Trophoblast cell (in vitro differentiated cells and primary cell): Measurements from ENCODE around the gene CST7.

Source experiments
- DNase-seq, 2 donors: peaks; one replicate each; pipeline ENCODE4 v3.0.0-alpha.2; 2016
- H2AFZ ChIP-seq: 2 replicates; pipeline ENCODE4 v1.6.1; 2013; ENCODE audit warnings: low read length, moderate library complexity, mild to moderate bottlenecking; ENCODE audit not compliant: insufficient read depth, poor library complexity
- H2AK5ac ChIP-seq: 2 replicates; pipeline ENCODE4 v1.6.1; 2013; ENCODE audit warnings: mild to moderate bottlenecking, low read length
- H2BK120ac ChIP-seq: 2 replicates; pipeline ENCODE4 v1.6.1; 2013; ENCODE audit warnings: low read length, mild to moderate bottlenecking, moderate library complexity; ENCODE audit not compliant: insufficient read depth, poor library complexity
- H2BK12ac ChIP-seq: 2 replicates; pipeline ENCODE4 v1.6.1; 2013; ENCODE audit warnings: mild to moderate bottlenecking, low read length, moderate library complexity
- H2BK5ac ChIP-seq: 2 replicates; pipeline ENCODE4 v1.6.1; 2013; ENCODE audit warnings: low read length, low read depth, moderate library complexity, mild to moderate bottlenecking; ENCODE audit not compliant: poor library complexity
- H3K14ac ChIP-seq: 2 replicates; pipeline ENCODE4 v1.6.1; 2013; ENCODE audit warnings: mild to moderate bottlenecking, low read length
- H3K18ac ChIP-seq: 2 replicates; pipeline ENCODE4 v1.6.1; 2013; ENCODE audit warnings: mild to moderate bottlenecking, low read length
- H3K23ac ChIP-seq: 2 replicates; pipeline ENCODE4 v1.6.1; 2013; ENCODE audit warnings: low read length
- H3K27ac ChIP-seq: 2 replicates; pipeline ENCODE4 v1.5.1; 2013; ENCODE audit warnings: low read depth, mild to moderate bottlenecking, inconsistent platforms, low read length, moderate library complexity
- H3K27me3 ChIP-seq: 2 replicates; pipeline ENCODE4 v1.6.1; 2013; ENCODE audit warnings: inconsistent platforms, mild to moderate bottlenecking, low read length, moderate library complexity; ENCODE audit not compliant: insufficient read depth
- H3K36me3 ChIP-seq, 2 experiments: 1 replicate in 1 of 2; 2 replicates in 1 of 2; pipeline ENCODE4 v1.6.1; 2013; ENCODE audit warnings: low read length in 2 of 2, mild to moderate bottlenecking in 2 of 2, moderate library complexity in 1 of 2; ENCODE audit not compliant: insufficient read depth in 2 of 2, control insufficient read depth in 1 of 2
- H3K4ac ChIP-seq: 2 replicates; pipeline ENCODE4 v1.6.1; 2013; ENCODE audit warnings: low read depth, mild to moderate bottlenecking, low read length, moderate library complexity
- H3K4me1 ChIP-seq, 2 experiments: 1 replicate in 1 of 2; 2 replicates in 1 of 2; pipeline ENCODE4 v1.6.1; 2013; ENCODE audit warnings: low read length in 2 of 2, mild to moderate bottlenecking in 2 of 2, moderate library complexity in 1 of 2; ENCODE audit not compliant: insufficient read depth in 2 of 2, control insufficient read depth in 1 of 2
- H3K4me2 ChIP-seq: 2 replicates; pipeline ENCODE4 v1.6.1; 2013; ENCODE audit warnings: inconsistent platforms, mild to moderate bottlenecking, low read length, moderate library complexity
- H3K4me3 ChIP-seq: 2 replicates; pipeline ENCODE4 v1.5.1; 2013; ENCODE audit warnings: mild to moderate bottlenecking, low read depth, low read length, inconsistent platforms
- H3K79me1 ChIP-seq: one replicate; pipeline ENCODE4 v1.6.1; 2013; ENCODE audit warnings: low read length
- H3K79me2 ChIP-seq: 2 replicates; pipeline ENCODE4 v1.6.1; 2013; ENCODE audit warnings: low read length, mild to moderate bottlenecking; ENCODE audit not compliant: control insufficient read depth, insufficient read depth, poor library complexity
- H3K9ac ChIP-seq: 2 replicates; pipeline ENCODE4 v1.6.1; 2013; ENCODE audit warnings: mild to moderate bottlenecking, low read length
- H3K9me3 ChIP-seq: 2 replicates; pipeline ENCODE4 v1.6.1; 2013; ENCODE audit warnings: low read depth, mild to moderate bottlenecking, control low read depth, inconsistent platforms, low read length; ENCODE audit not compliant: insufficient read depth
- H4K12ac ChIP-seq: 2 replicates; pipeline ENCODE4 v1.6.1; 2013; ENCODE audit warnings: low read depth, mild to moderate bottlenecking, low read length, moderate library complexity
- H4K8ac ChIP-seq: 2 replicates; pipeline ENCODE4 v1.6.1; 2013; ENCODE audit warnings: low read depth, mild to moderate bottlenecking, low read length, moderate library complexity
- H4K91ac ChIP-seq: one replicate; pipeline ENCODE4 v1.6.1; 2013; ENCODE audit warnings: low read depth, mild to moderate bottlenecking, low read length, moderate library complexity
- WGBS: extraction: QIAGEN DNeasy Blood & Tissue Kit; methylation state at CpG from one replicate; pipeline ENCODE4 v1.1.7; 2013; ENCODE audit warnings: missing lambda C conversion rate; ENCODE audit not compliant: insufficient read length, insufficient coverage; ENCODE audit errors: extremely low coverage; 5-methylcytosine and 5-hydroxymethylcytosine counted together

The CST7 gene

GRCh38 chr20:24913076-24913628 lies 35.9 kb upstream of the CST7 start:
- Histone ChIP-seq H3K9ac (no peak overlapping the region), H3K4ac (no peak overlapping the region), H3K36me3 (no peaks in the 10 kb centered on the region), H3K4me1 (no peaks in the 10 kb centered on the region), H3K79me2 (no peaks in the 10 kb centered on the region), H3K27ac (no peak overlapping the region), H4K12ac (no peak overlapping the region), H2BK5ac (no peak overlapping the region), H3K4me3 (no peak overlapping the region), H3K14ac (no peak overlapping the region), H3K18ac (no peak overlapping the region), H4K91ac (no peak overlapping the region), H2AK5ac (no peak overlapping the region), H2BK120ac (no peak overlapping the region), H3K4me2 (no peak overlapping the region), H2AFZ (no peak overlapping the region), H3K79me1 (no peaks in the 10 kb centered on the region), H4K8ac (no peak overlapping the region), H3K23ac (no peak overlapping the region), H2BK12ac (no peak overlapping the region), H3K9me3 (peaks cover 10% of the 10 kb centered on the region), H3K27me3 (no peaks in the 10 kb centered on the region)
- no peak for DNase-seq
- no CpG with 5 or more reads among the region's 9 CpGs for WGBS

GRCh38 chr20:24914388-24915241 lies 34.5 kb upstream of the CST7 start:
- DNase-seq, result no peak
- Histone ChIP-seq H3K18ac (no peak overlapping the region), H3K4me2 (no peak overlapping the region), H3K79me2 (no peaks in the 10 kb centered on the region), H3K14ac (no peak overlapping the region), H4K12ac (no peak overlapping the region), H4K91ac (no peak overlapping the region), H3K9ac (no peak overlapping the region), H4K8ac (no peak overlapping the region), H2AFZ (no peak overlapping the region), H3K4me3 (no peak overlapping the region), H3K79me1 (peaks cover under 1% of the 10 kb centered on the region), H3K27ac (no peak overlapping the region), H3K23ac (no peak overlapping the region), H2AK5ac (no peak overlapping the region), H3K9me3 (peaks cover 3% of the 10 kb centered on the region), H2BK120ac (no peak overlapping the region), H3K4ac (no peak overlapping the region), H2BK5ac (no peak overlapping the region), H3K4me1 (peaks cover under 1 to 4% of the 10 kb centered on the region in 2 experiments), H2BK12ac (no peak overlapping the region), H3K27me3 (no peaks in the 10 kb centered on the region), H3K36me3 (no peaks in the 10 kb centered on the region)
- WGBS, result no CpG with 5 or more reads among the region's 14 CpGs

GRCh38 chr20:24915440-24915839 lies 33.6 kb upstream of the CST7 start:
- Histone ChIP-seq H3K18ac (no peak overlapping the region), H2BK12ac (no peak overlapping the region), H3K4me1 (peaks cover 5 to 11% of the 10 kb centered on the region in 2 experiments), H3K79me2 (no peaks in the 10 kb centered on the region), H3K36me3 (no peaks in the 10 kb centered on the region), H3K23ac (no peak overlapping the region), H4K8ac (no peak overlapping the region), H3K27me3 (no peaks in the 10 kb centered on the region), H3K79me1 (peaks cover 3% of the 10 kb centered on the region), H2BK120ac (no peak overlapping the region), H3K9me3 (peaks cover 3% of the 10 kb centered on the region), H4K91ac (no peak overlapping the region), H4K12ac (no peak overlapping the region), H2AK5ac (no peak overlapping the region), H2AFZ (no peak overlapping the region), H3K4me2 (no peak overlapping the region), H3K4ac (no peak overlapping the region), H3K27ac (no peak overlapping the region), H3K9ac (no peak overlapping the region), H3K4me3 (no peak overlapping the region), H3K14ac (no peak overlapping the region), H2BK5ac (no peak overlapping the region)
- WGBS, result no CpG with 5 or more reads among the region's 9 CpGs
- DNase-seq, result no peak

- H3K18ac ChIP-seq, result no peak overlapping the region
- H2AK5ac ChIP-seq, result no peak overlapping the region
- H3K79me1 ChIP-seq, result peaks cover 3% of the 10 kb centered on the region
- no peaks in the 10 kb centered on the region for H3K79me2 ChIP-seq
- no peaks in the 10 kb centered on the region for H3K27me3 ChIP-seq
- no peak for DNase-seq
- H3K14ac ChIP-seq, result no peak overlapping the region
- no peak overlapping the region for H4K12ac ChIP-seq
- H2BK12ac ChIP-seq, result no peak overlapping the region
- no peak overlapping the region for H4K8ac ChIP-seq
- no peak overlapping the region for H2BK120ac ChIP-seq
- H4K91ac ChIP-seq, result no peak overlapping the region
- H3K4me3 ChIP-seq, result no peak overlapping the region
- no peak overlapping the region for H3K4me2 ChIP-seq
- no peak overlapping the region for H3K9ac ChIP-seq
- H3K4me1 ChIP-seq, result peaks cover 8 to 13% of the 10 kb centered on the region in 2 experiments
- peaks cover 3% of the 10 kb centered on the region for H3K9me3 ChIP-seq
- no CpG with 5 or more reads among the region's 7 CpGs for WGBS
- H2AFZ ChIP-seq, result no peak overlapping the region
- H2BK5ac ChIP-seq, result no peak overlapping the region
- no peak overlapping the region for H3K4ac ChIP-seq
- H3K27ac ChIP-seq, result no peak overlapping the region
- H3K23ac ChIP-seq, result no peak overlapping the region
- no peaks in the 10 kb centered on the region for H3K36me3 ChIP-seq
Measured at GRCh38 chr20:24915892-24916291, 33.2 kb upstream of the CST7 start.
